DND-41 (cell line): ENCODE data around the gene FAM227A.

Experiments used
- EZH2 ChIP-seq: IDR thresholded peaks from 3 replicates; pipeline ENCODE4 v1.6.1; 2012; ENCODE audit warnings: borderline replicate concordance, low read depth, mild to moderate bottlenecking, moderate library complexity, low read length, inconsistent platforms; ENCODE audit not compliant: severe bottlenecking
- TF ChIP-seq, protein P1 (sequence below): IDR thresholded peaks from 2 replicates; pipeline ENCODE4 v1.5.1; 2012; ENCODE audit warnings: borderline replicate concordance, low read length, moderate library complexity, mild to moderate bottlenecking; ENCODE audit not compliant: poor library complexity, severe bottlenecking; ENCODE audit errors: extremely low read depth

DNA sequence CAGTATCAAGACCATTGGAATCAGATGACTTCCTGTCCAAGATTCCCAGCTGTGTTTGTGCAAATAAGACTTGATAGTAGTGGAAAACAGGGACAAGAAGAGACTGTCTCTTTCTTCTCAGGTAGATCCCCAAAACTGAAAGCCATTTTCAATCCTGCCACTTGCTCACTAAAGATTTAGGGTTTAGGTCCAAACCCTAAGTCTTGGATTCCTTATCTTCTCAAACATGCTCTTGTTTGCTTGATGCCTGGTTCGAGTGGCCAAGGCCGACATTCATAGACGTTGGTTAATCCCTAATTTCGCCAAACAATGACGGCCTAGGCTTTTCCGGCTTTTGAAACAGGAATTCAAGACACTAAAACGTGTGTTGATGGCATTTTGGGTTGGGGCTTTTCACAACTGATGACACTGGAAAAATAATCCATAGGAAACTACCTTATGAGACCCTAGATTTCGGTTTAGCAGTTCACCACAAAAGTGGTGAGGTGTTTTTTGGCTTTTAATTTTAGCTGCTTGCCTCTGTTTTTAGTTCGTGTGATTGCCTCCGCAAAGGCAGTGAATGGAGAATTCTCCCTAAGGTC, 48.6 kb upstream of the FAM227A start:
- TF ChIP-seq, protein P1, sequence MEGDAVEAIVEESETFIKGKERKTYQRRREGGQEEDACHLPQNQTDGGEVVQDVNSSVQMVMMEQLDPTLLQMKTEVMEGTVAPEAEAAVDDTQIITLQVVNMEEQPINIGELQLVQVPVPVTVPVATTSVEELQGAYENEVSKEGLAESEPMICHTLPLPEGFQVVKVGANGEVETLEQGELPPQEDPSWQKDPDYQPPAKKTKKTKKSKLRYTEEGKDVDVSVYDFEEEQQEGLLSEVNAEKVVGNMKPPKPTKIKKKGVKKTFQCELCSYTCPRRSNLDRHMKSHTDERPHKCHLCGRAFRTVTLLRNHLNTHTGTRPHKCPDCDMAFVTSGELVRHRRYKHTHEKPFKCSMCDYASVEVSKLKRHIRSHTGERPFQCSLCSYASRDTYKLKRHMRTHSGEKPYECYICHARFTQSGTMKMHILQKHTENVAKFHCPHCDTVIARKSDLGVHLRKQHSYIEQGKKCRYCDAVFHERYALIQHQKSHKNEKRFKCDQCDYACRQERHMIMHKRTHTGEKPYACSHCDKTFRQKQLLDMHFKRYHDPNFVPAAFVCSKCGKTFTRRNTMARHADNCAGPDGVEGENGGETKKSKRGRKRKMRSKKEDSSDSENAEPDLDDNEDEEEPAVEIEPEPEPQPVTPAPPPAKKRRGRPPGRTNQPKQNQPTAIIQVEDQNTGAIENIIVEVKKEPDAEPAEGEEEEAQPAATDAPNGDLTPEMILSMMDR, result no peak
- TF ChIP-seq EZH2, result no peak
